B cell (primary cell): ENCODE data around the gene CAPN15.
"Not testable (repeated sequence)": the region's sequence is repeated elsewhere in the genome, so short reads cannot be mapped to it uniquely, and the experiment has no call there.

Experiments
- CTCF ChIP-seq: fragments of 200-600 bp; IDR thresholded peaks from one replicate; pipeline ENCODE4 v1.8.0; 2022; ENCODE audit warnings: antibody characterized with exemption, mild to moderate bottlenecking
- EZH2 ChIP-seq: IDR thresholded peaks from 2 replicates; pipeline ENCODE4 v1.6.1; 2012; ENCODE audit warnings: borderline replicate concordance, low read depth, mild to moderate bottlenecking, moderate library complexity, low read length; ENCODE audit not compliant: insufficient read depth, poor library complexity, severe bottlenecking

GRCh38 chr16:597655-598054 is 70.1 kb downstream of the CAPN15 start:
- TF ChIP-seq CTCF, EZH2: not testable (repeated sequence)
